HEK293T (cell line): ENCODE data around the gene SPATA25.

Experiments used
- CTCF ChIA-PET: fragments of 350-600 bp; formaldehyde crosslinking; extraction: SDS; loops from one replicate; lab custom pipeline; 2021; ENCODE audit warnings: antibody characterized with exemption, inconsistent platforms; lab: Yijun Ruan, JAX
- POLR2A ChIA-PET: fragments of 350-600 bp; formaldehyde crosslinking; extraction: SDS; loops from one replicate; lab custom pipeline; 2020; ENCODE audit warnings: antibody characterized with exemption, inconsistent platforms; lab: Yijun Ruan, JAX
- DNase-seq: peaks from one replicate; pipeline ENCODE4 v3.0.0; 2012; ENCODE audit warnings: mixed read lengths; ENCODE audit errors: extremely low spot score
- ARNT ChIP-seq: fragments of 450-650 bp; IDR thresholded peaks from 2 replicates; pipeline ENCODE4 v1.6.1; 2017; ENCODE audit warnings: mild to moderate bottlenecking
- BHLHE40 ChIP-seq: fragments of 450-650 bp; IDR thresholded peaks from 2 replicates; pipeline ENCODE4 v1.6.1; 2016; ENCODE audit warnings: mild to moderate bottlenecking, moderate library complexity, borderline replicate concordance
- CTBP1 ChIP-seq: fragments of 450-650 bp; IDR thresholded peaks from 2 replicates; pipeline ENCODE4 v1.6.1; 2016; ENCODE audit warnings: borderline replicate concordance
- ELF4 ChIP-seq: fragments of 450-650 bp; IDR thresholded peaks from 2 replicates; pipeline ENCODE4 v1.6.1; 2017; ENCODE audit warnings: antibody characterized with exemption
- FOXA1 ChIP-seq: fragments of 450-650 bp; IDR thresholded peaks from 2 replicates; pipeline ENCODE4 v1.6.1; 2016; ENCODE audit warnings: mild to moderate bottlenecking
- FOXK2 ChIP-seq: fragments of 450-650 bp; IDR thresholded peaks from 2 replicates; pipeline ENCODE4 v1.6.1; 2016; ENCODE audit warnings: mild to moderate bottlenecking
- FOXM1 ChIP-seq: fragments of 450-650 bp; IDR thresholded peaks from 2 replicates; pipeline ENCODE4 v1.6.1; 2017; ENCODE audit warnings: mild to moderate bottlenecking, borderline replicate concordance
- HDGF ChIP-seq: fragments of 450-650 bp; IDR thresholded peaks from 2 replicates; pipeline ENCODE4 v1.6.1; 2017; ENCODE audit warnings: antibody characterized with exemption, borderline replicate concordance
- L3MBTL2 ChIP-seq: fragments of 450-650 bp; conservative IDR thresholded peaks from 2 replicates; pipeline ENCODE4 v1.6.1; 2016; ENCODE audit warnings: mild to moderate bottlenecking
- LEF1 ChIP-seq: fragments of 450-650 bp; IDR thresholded peaks from 2 replicates; pipeline ENCODE4 v1.6.1; 2017; ENCODE audit warnings: mild to moderate bottlenecking, borderline replicate concordance
- NFRKB ChIP-seq: fragments of 450-650 bp; IDR thresholded peaks from 2 replicates; pipeline ENCODE4 v1.6.1; 2016; ENCODE audit warnings: mild to moderate bottlenecking, moderate library complexity
- PKNOX1 ChIP-seq: fragments of 450-650 bp; IDR thresholded peaks from 2 replicates; pipeline ENCODE4 v1.6.1; 2016
- SP1 ChIP-seq: fragments of 450-650 bp; IDR thresholded peaks from 2 replicates; pipeline ENCODE4 v1.6.1; 2017
- SUZ12 ChIP-seq: fragments of 450-650 bp; IDR thresholded peaks from 2 replicates; pipeline ENCODE4 v1.6.1; 2016; ENCODE audit warnings: mild to moderate bottlenecking
- TARDBP ChIP-seq: fragments of 450-650 bp; IDR thresholded peaks from 2 replicates; pipeline ENCODE4 v1.6.1; 2016
- ZNF384 ChIP-seq: fragments of 450-650 bp; IDR thresholded peaks from 2 replicates; pipeline ENCODE4 v1.6.1; 2016

Gene SPATA25

GRCh38 chr20:45897692-45898091 is 10.3 kb upstream of the SPATA25 start:
- ChIA-PET POLR2A (no interaction called here), CTCF (no interaction called here)
- no peak for TF ChIP-seq FOXK2
- TF ChIP-seq CTBP1: no peak
- TF ChIP-seq NFRKB: no peak
- no peak for TF ChIP-seq ELF4
- no peak for TF ChIP-seq SP1
- no peak for TF ChIP-seq FOXA1
- no peak for TF ChIP-seq PKNOX1
- no peak for TF ChIP-seq FOXM1
- TF ChIP-seq SUZ12: no peak
- no peak for TF ChIP-seq TARDBP
- TF ChIP-seq BHLHE40: no peak
- no peak for TF ChIP-seq LEF1
- TF ChIP-seq ARNT: no peak
- TF ChIP-seq HDGF: no peak
- no peak for TF ChIP-seq ZNF384
- TF ChIP-seq L3MBTL2: no peak
- DNase-seq: no peak

- ChIA-PET POLR2A (no interaction called here), CTCF (no interaction called here)
- no peak for DNase-seq
- no peak for TF ChIP-seq CTBP1
- no peak for TF ChIP-seq FOXA1
- TF ChIP-seq ELF4: no peak
- TF ChIP-seq FOXK2: no peak
- TF ChIP-seq NFRKB: no peak
Measured at GRCh38 chr20:45897289-45897688, 9.9 kb upstream of the SPATA25 start.

DNA sequence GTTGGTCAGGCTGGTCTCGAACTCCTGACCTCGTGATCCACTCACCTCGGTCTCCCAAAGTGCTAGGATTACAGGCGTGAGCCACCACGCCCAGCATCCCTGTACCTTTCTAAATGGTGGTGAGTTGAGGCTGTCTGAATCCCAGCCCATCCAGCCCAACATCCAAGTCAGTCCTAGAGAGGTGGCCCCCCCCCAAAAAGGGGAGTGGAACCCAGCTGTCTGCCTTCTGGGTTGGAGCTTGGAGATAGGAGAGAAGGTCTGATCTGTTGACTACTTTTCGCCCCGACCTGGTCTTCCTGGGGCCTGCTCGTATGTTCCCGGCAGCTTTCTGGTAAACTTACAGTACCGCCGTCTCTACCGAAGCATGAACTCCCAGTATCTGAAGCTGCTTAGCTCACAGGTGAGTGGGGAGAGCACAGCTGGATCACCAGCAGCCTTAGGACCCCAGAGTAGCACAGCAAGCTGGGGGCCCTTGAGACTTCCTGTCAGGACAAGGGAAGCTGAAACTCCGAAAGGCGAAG is 9.3 kb upstream of the SPATA25 start:
- POLR2A ChIA-PET: no interaction called here
- TF ChIP-seq FOXA1 (no peak), NFRKB (no peak), ELF4 (no peak), L3MBTL2 (no peak), CTBP1 (no peak), TARDBP (no peak), SP1 (no peak), ZNF384 (no peak), ARNT (no peak), LEF1 (no peak), HDGF (no peak), SUZ12 (no peak), FOXK2 (no peak), FOXM1 (no peak), PKNOX1 (no peak), BHLHE40 (no peak)
- no peak for DNase-seq
- CTCF ChIA-PET: no interaction called here

DNA sequence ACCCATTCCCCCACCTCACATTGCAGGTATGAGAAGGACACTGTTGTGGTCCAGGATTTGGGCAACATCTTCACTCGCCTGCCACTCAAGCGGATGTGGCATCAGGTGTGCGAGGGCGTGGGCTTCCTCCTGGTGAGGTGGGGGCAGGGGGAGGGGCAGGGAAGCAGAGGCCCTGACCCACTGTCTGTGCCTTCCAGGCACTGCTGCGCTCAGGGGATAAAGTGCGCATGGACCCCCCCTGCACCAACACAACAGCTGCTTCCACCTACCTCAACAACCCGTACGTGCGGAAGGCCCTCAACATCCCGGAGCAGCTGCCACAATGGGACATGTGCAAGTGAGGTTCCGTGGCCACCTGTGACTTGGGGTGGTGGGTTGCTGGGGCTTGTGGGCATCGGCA is 7.4 kb upstream of the SPATA25 start:
- no peak for DNase-seq
- TF ChIP-seq PKNOX1 (no peak), ZNF384 (no peak), BHLHE40 (no peak), CTBP1 (no peak), NFRKB (no peak)
- ChIA-PET CTCF (no interaction called here), POLR2A (no interaction called here)

GRCh38 chr20:45893831-45894230 is 6.4 kb upstream of the SPATA25 start:
- DNase-seq: no peak
- CTCF ChIA-PET: interaction anchor here (1.2 kb wide), 1 partner anchor 10 kb away, joined by 3 read pairs; no protein-coding TSS in a partner anchor
- POLR2A ChIA-PET: interaction anchor here (1.2 to 5.6 kb wide), 3 partner anchors 12 to 40 kb away, joined by 4 to 30 read pairs (median 5); partner anchors contain the start of gene ZSWIM1
- TF ChIP-seq SP1: no peak
- TF ChIP-seq TARDBP: no peak
- TF ChIP-seq CTBP1: no peak
- TF ChIP-seq PKNOX1: no peak
- TF ChIP-seq HDGF: no peak
- no peak for TF ChIP-seq L3MBTL2

DNA sequence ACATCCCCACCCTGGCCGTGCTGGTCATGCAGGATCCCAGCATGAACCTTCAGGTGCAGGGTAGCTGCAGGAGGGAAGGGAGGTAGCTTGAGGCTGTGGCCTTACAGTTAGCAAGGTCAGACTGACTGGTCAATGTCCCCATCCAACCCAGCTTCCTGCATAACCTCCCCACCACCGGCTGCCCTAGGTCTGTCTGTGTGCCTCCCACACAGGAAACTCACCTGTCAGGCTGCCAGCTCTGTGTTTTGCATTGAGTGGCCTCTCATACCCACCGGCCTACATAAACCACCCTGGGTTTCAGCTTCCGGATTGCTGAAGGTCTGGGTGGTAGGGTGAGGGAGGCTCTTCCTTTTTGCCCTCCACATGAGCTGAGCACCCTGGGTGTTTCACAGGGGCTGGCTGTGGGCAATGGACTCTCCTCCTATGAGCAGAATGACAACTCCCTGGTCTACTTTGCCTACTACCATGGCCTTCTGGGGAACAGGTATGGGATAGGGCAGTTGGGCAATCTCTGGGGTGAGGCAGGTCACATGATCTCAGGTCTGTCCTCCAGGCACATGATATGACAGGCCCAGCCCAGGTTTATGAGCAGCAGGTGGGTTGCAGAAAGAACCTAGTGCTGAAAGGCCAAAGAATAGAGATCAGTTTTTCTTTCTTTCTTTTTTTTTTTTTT is 5.5 kb upstream of the SPATA25 start:
- ChIA-PET CTCF (interaction anchor here (0.8 to 1.2 kb wide), 2 partner anchors 10 to 47 kb away, joined by 3 read pairs; no protein-coding TSS in a partner anchor), POLR2A (interaction anchor here (0.7 to 5.6 kb wide), 3 partner anchors 11 to 77 kb away, joined by 3 to 30 read pairs (median 5); partner anchors contain the start of gene ZSWIM1)
- TF ChIP-seq NFRKB (no peak), LEF1 (no peak), BHLHE40 (no peak), ZNF384 (no peak), ELF4 (no peak), CTBP1 (no peak), TARDBP (no peak), HDGF (no peak), FOXA1 (no peak), FOXK2 (no peak)
- DNase-seq: no peak
